ENCODE results near the gene KDM4B. TPM values are rescaled to one million over a fixed set of nuclear protein-coding genes. Genes with fewer than 3 reads are reported as not detected.
"Not testable (repeated sequence)": the region's sequence is repeated elsewhere in the genome, so short reads cannot be mapped to it uniquely, and the experiment has no call there.

KDM4B gene
- total RNA-seq, 1 donor from 2014 or later: 25.8 TPM

GRCh38 chr19:5147074-5147977 lies 178.4 kb downstream of the KDM4B start:
- DNase-seq (ENCODE audit: low read depth): no peak

DNA sequence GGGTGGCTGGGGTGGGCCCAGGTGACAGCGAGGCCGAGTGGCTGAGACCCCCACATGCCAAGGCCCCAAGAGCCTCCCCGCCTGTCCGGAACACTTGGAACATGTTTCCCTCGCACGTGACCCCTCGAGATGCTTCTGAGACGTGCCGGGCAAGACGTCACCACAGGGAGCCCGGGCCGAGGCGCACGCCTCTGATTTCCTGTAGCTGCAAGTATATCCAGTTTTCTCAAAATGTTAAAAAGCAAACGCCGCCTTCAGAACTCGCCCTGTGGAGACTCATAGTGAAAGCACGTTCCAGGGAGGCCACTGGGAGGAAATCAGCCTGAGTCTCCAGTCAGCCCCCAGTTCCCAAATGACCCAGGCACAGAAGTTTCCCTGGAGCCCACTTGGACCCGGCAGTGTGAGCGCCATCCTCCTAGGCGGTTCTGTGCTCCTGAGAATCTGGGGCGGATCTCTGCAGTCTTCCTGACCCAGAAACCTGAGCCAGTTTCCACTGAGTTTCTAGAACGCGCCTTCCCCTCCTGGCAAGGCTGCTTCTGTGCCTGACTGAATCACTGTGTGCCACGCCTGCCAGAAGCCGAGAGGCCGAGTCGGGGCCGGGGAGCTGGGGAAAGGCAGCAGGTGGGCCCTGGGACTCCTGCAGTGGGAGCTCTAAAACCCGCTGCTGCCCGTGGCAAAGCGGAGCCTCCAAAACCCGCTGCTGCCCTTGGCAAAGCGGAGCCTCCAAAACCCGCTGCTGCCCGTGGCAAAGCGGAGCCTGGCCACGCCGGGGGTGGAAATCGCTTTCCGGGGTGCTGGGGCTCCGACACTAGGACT lies 179.3 kb downstream of the KDM4B start:
- no peak for DNase-seq (ENCODE audit: low read depth)

- DNase-seq (ENCODE audit: low read depth): no peak
These were observed 179.9 kb downstream of the KDM4B start for GRCh38 chr19:5148794-5149190.

GRCh38 chr19:5149508-5149907 lies 180.6 kb downstream of the KDM4B start:
- DNase-seq (ENCODE audit: low read depth): no peak

- DNase-seq (ENCODE audit: low read depth): no peak
These were observed 181.3 kb downstream of the KDM4B start for GRCh38 chr19:5149932-5150901.

- DNase-seq (ENCODE audit: low read depth): no peak
These were observed 182.2 kb downstream of the KDM4B start for GRCh38 chr19:5150902-5151741.

DNA sequence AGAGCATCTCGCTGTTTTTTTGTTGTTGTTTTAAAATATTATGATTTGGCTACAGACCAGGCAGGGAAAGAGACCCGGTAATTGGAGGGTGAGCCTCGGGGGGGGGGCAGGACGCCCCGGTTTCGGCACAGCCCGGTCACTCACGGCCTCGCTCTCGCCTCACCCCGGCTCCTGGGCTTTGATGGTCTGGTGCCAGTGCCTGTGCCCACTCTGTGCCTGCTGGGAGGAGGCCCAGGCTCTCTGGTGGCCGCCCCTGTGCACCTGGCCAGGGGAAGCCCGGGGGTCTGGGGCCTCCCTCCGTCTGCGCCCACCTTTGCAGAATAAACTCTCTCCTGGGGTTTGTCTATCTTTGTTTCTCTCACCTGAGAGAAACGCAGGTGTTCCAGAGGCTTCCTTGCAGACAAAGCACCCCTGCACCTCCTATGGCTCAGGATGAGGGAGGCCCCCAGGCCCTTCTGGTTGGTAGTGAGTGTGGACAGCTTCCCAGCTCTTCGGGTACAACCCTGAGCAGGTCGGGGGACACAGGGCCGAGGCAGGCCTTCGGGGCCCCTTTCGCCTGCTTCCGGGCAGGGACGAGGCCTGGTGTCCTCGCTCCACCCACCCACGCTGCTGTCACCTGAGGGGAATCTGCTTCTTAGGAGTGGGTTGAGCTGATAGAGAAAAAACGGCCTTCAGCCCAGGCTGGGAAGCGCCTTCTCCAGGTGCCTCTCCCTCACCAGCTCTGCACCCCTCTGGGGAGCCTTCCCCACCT lies 183.3 kb downstream of the KDM4B start:
- DNase-seq (ENCODE audit: low read depth): no peak

DNA sequence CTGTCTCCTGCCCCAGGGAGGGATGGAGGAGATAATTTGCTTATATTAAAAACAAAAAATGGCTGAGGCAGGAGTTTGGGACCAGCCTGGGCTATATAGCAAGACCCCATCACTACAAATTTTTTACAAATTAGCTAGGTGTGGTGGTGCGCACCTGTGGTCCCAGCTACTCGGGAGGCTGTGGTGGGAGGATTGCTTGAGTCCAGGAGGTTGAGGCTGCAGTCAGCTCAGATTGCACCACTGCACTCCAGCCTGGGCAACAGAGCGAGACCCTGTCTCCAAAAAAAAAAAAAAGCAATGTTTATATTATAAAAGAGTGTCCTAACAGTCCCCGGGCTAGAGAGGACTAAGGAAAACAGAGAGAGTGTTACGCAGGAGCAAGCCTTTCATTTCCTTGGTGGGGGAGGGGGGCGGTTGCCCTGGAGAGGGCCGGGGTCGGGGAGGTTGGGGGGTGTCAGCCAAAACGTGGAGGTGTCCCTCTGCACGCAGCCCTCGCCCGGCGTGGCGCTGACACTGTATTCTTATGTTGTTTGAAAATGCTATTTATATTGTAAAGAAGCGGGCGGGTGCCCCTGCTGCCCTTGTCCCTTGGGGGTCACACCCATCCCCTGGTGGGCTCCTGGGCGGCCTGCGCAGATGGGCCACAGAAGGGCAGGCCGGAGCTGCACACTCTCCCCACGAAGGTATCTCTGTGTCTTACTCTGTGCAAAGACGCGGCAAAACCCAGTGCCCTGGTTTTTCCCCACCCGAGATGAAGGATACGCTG lies 184.0 kb downstream of the KDM4B start:
- DNase-seq (ENCODE audit: low read depth): no peak

- DNase-seq (ENCODE audit: low read depth): peak; percentile 37
These were observed 184.8 kb downstream of the KDM4B start for GRCh38 chr19:5153601-5154128.

DNA sequence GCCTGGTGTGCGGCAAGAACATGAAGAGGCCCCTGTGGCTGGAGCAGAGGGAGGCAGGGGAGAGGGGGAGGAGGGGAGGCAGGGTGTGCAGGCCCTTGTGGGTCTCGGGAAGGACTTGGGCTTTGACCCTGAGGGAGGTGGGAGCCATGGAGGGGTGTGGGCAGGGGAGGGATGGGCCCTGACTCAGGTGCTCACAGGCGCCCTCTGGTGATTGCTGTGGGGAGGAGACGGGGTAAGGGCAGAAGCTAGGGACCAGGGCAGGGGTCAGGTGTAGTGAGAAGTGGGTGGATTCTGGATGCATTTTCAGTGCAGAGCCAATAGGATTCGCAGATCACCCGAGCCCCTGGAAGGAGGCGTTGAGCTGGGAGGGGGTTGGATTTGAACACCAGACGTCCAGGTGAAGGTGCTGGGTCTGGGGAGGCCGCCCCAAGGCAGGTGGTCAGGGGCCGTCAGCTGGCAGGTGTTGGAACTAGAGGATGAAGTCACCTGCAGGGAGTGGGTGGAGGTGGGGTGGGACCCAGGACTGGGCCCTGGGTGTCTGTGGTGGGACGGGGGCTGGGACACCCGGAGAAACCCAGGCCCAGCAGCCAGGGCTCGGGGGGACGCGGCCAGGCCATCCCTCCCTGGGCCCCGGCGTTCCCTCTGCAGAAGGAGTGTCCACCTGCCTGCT lies 185.4 kb downstream of the KDM4B start:
- DNase-seq (ENCODE audit: low read depth): peak; percentile 30

- peak; percentile 49 for DNase-seq (ENCODE audit: low read depth)
These were observed 186.0 kb downstream of the KDM4B start for GRCh38 chr19:5154799-5155426.

- peak; percentile 86 for DNase-seq (ENCODE audit: low read depth)
These were observed 186.8 kb downstream of the KDM4B start for GRCh38 chr19:5155586-5156210.

GRCh38 chr19:5156231-5156986 lies 187.5 kb downstream of the KDM4B start:
- peak; percentile 83 for DNase-seq (ENCODE audit: low read depth)

DNA sequence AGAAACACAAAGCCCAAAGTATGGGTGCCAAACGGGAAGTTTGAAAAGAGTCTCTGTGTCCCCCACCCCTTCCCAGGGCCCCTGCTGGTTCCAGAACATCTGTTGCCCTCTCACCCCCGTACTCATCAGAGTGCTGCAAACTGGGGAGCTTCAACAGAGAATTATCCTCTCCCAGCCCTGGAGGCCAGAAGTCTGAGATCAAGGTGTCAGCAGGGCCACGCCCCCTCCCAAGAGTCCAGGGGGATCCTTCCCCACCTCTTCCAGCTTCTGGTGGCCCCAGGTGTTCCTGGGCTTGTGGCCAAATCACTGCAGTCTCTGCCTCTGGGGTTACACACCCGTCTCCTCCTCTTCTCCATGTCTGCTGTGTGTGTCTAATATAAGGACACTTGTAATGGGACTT lies 188.3 kb downstream of the KDM4B start:
- DNase-seq (ENCODE audit: low read depth): no peak

GRCh38 chr19:5158549-5159134 lies 189.7 kb downstream of the KDM4B start:
- not testable (repeated sequence) for DNase-seq (ENCODE audit: low read depth)

All from myocyte (in vitro differentiated cells).